B cell (primary cell): Measurements from ENCODE around the gene CNTN2. TPM values are rescaled to one million over a fixed set of nuclear protein-coding genes. Genes with fewer than 3 reads are reported as not detected.

ENCODE experiments used
- ATAC-seq: fragments of 200-7000 bp; cut with Tn5 transposase; one replicate; pipeline ENCODE4 v1.10.0; 2021; ENCODE audit warnings: low read depth, mild to moderate bottlenecking, moderate number of reproducible peaks, moderate library complexity
- CTCF ChIA-PET: fragments of 350-600 bp; sonication (Branson Sonifier 250); formaldehyde crosslinking; loops from one replicate; lab custom pipeline; 2021; ENCODE audit warnings: antibody characterized with exemption, inconsistent platforms; lab: Charles Lee
- POLR2A ChIA-PET: fragments of 350-600 bp; sonication (Branson Sonifier 250); formaldehyde crosslinking; loops from one replicate; lab custom pipeline; 2021; ENCODE audit warnings: antibody characterized with exemption; lab: Charles Lee
- DNase-seq: peaks from one replicate; pipeline ENCODE4 v3.0.0; 2013
- H2AFZ ChIP-seq: 2 replicates; pipeline ENCODE4 v1.6.1; 2012; ENCODE audit warnings: mild to moderate bottlenecking, low read depth, low read length; ENCODE audit not compliant: insufficient read depth, poor library complexity, severe bottlenecking
- H3K27ac ChIP-seq, 2 donors: 1 replicate in 1 of 2; 2 replicates in 1 of 2; pipeline ENCODE4 v1.5.1; 2012 to 2013; ENCODE audit warnings: low read length in 2 of 2, mild to moderate bottlenecking in 2 of 2, moderate library complexity in 1 of 2
- H3K27me3 ChIP-seq, 4 experiments: fragments of 200-600 bp in 1 of 4; sonication (generic) in 1 of 4; replicated peaks in 1 of 4; 1 replicate in 2 of 4; 2 replicates in 2 of 4; pipeline versions ENCODE4 v1.6.1 to v1.7.0; 2013 to 2016; ENCODE audit warnings: low read length in 3 of 4, mild to moderate bottlenecking in 2 of 4, mixed read lengths in 1 of 4, moderate library complexity in 1 of 4; ENCODE audit not compliant: insufficient read depth in 4 of 4, control insufficient read depth in 3 of 4; ENCODE audit errors: control extremely low read depth in 1 of 4
- H3K36me3 ChIP-seq, 2 experiments: replicated peaks in 1 of 2; 1 replicate in 1 of 2; 2 replicates in 1 of 2; pipeline versions ENCODE4 v1.6.1 to v1.7.1; 2013; ENCODE audit warnings: low read length in 1 of 2; ENCODE audit not compliant: insufficient read depth in 2 of 2, control insufficient read depth in 1 of 2; ENCODE audit errors: control extremely low read depth in 1 of 2, extremely low read depth in 1 of 2
- H3K4me1 ChIP-seq, 2 donors: fragments of 200-600 bp in 1 of 2; sonication (generic) in 1 of 2; 1 replicate in 1 of 2; 2 replicates in 1 of 2; pipeline versions ENCODE4 v1.5.1 to v1.6.1; 2013 to 2017; ENCODE audit warnings: low read length in 2 of 2; ENCODE audit not compliant: control insufficient read depth in 2 of 2, insufficient read depth in 2 of 2
- H3K4me2 ChIP-seq: replicated peaks from 2 replicates; pipeline ENCODE3; 2012; ENCODE audit warnings: mild to moderate bottlenecking, low read depth, low read length; ENCODE audit not compliant: poor library complexity, severe bottlenecking
- H3K4me3 ChIP-seq, 5 experiments: fragments of 200-600 bp in 1 of 5; sonication (generic) in 1 of 5; 1 replicate in 3 of 5; 2 replicates in 2 of 5; pipeline versions ENCODE4 v1.5.1 to v1.7.0; 2011 to 2016; ENCODE audit warnings: low read length in 4 of 5, mild to moderate bottlenecking in 4 of 5, low read depth in 2 of 5, control low read depth in 1 of 5, moderate library complexity in 1 of 5; ENCODE audit not compliant: insufficient read depth in 1 of 5; ENCODE audit errors: control extremely low read depth in 1 of 5, extremely low read depth in 1 of 5
- H3K79me2 ChIP-seq: fragments of 200-600 bp; sonication (generic); one replicate; pipeline ENCODE4 v1.6.0; 2016; ENCODE audit warnings: low read length; ENCODE audit not compliant: control insufficient read depth, insufficient read depth
- H3K9ac ChIP-seq: fragments of 200-600 bp; sonication (generic); 2 replicates; pipeline ENCODE4 v1.6.1; 2017; ENCODE audit warnings: mild to moderate bottlenecking, low read length, moderate library complexity
- H3K9me3 ChIP-seq, 3 donors: one replicate each; pipeline versions ENCODE4 v1.6.1 to v1.7.1; 2013; ENCODE audit warnings: low read length in 2 of 3; ENCODE audit not compliant: control insufficient read depth in 2 of 3, insufficient read depth in 1 of 3; ENCODE audit errors: control extremely low read depth in 1 of 3
- H4K20me1 ChIP-seq: 2 replicates; pipeline ENCODE4 v1.6.0; 2012; ENCODE audit warnings: mild to moderate bottlenecking, low read length; ENCODE audit not compliant: insufficient read depth, control insufficient read depth, poor library complexity, severe bottlenecking
- H3K27ac Mint-ChIP-seq: one replicate; pipeline ENCODE4 v1.8.0; 2021; ENCODE audit warnings: mixed read lengths
- H3K27me3 Mint-ChIP-seq: one replicate; pipeline ENCODE4 v1.8.0; 2021; ENCODE audit warnings: mixed read lengths
- H3K4me1 Mint-ChIP-seq: one replicate; pipeline ENCODE4 v1.8.0; 2021; ENCODE audit warnings: mixed read lengths
- H3K4me3 Mint-ChIP-seq: one replicate; pipeline ENCODE4 v1.8.0; 2021; ENCODE audit warnings: mixed read lengths
- H3K9me3 Mint-ChIP-seq: one replicate; pipeline ENCODE4 v1.8.0; 2022; ENCODE audit warnings: mixed read lengths; ENCODE audit not compliant: insufficient read depth
- EZH2 ChIP-seq: IDR thresholded peaks from 2 replicates; pipeline ENCODE4 v1.6.1; 2012; ENCODE audit warnings: borderline replicate concordance, low read depth, mild to moderate bottlenecking, moderate library complexity, low read length; ENCODE audit not compliant: insufficient read depth, poor library complexity, severe bottlenecking
- WGBS: methylation state at CpG from one replicate; pipeline ENCODE4 v1.1.5; 2013; ENCODE audit warnings: missing lambda C conversion rate; ENCODE audit not compliant: insufficient coverage; 5-methylcytosine and 5-hydroxymethylcytosine counted together
- intact Hi-C: fragments of 100-400 bp; cut with micrococcal nuclease; formaldehyde crosslinking; loops from one replicate; pipeline ENCODE4 v1.10.0; 2022
- polyA plus RNA-seq: library from polyadenylated mRNA; depleted of rRNA; stranded (reverse); fragments of >200 nt; gene quantifications from 2 replicates; pipeline ENCODE4 v1.2.3, GENCODE V29; 2012
- total RNA-seq, 2 donors: library from RNA; stranded (reverse); fragments of 120-200 nt in 1 of 2; gene quantifications; 1 replicate in 1 of 2; 2 replicates in 1 of 2; pipeline versions ENCODE4 v1.2.3 to v1.2.4, GENCODE V29; 2013 to 2022
- TF ChIP-seq, protein P1 (sequence below): fragments of 200-600 bp; IDR thresholded peaks from one replicate; pipeline ENCODE4 v1.8.0; 2022; ENCODE audit warnings: antibody characterized with exemption, mild to moderate bottlenecking

CNTN2 gene
- total and polyA plus RNA-seq, 2 donors (not counting 1 experiment from before 2014, with no cell fraction given) = not detected

GRCh38 chr1:205074084-205074483 is 31.1 kb downstream of the CNTN2 start:
- Histone ChIP-seq H2AFZ (no peak overlapping the region), H3K27me3 (no peaks in the 10 kb centered on the region), H3K27ac (no peak overlapping the region), H3K4me3 (no peak overlapping the region), H3K4me1 (no peaks in the 10 kb centered on the region), H4K20me1 (no peaks in the 10 kb centered on the region), H3K9ac (no peak overlapping the region), H3K79me2 (no peaks in the 10 kb centered on the region), H3K4me2 (no peak overlapping the region), H3K36me3 (no peaks in the 10 kb centered on the region), H3K9me3 (no peaks in the 10 kb centered on the region)
- no peak overlapping the region for H3K4me3 Mint-ChIP-seq
- intact Hi-C loops = no loop called here
- ChIA-PET CTCF (interaction anchor here (1.4 to 1.6 kb wide), 2 partner anchors 11 to 12 kb away, joined by 3 read pairs; no protein-coding TSS in a partner anchor), POLR2A (no interaction called here)
- WGBS = 97% methylated on average over 9 of the region's 11 CpGs
- H3K27me3 Mint-ChIP-seq = no peaks in the 10 kb centered on the region
- H3K4me1 Mint-ChIP-seq = no peaks in the 10 kb centered on the region
- no peak for TF ChIP-seq EZH2
- TF ChIP-seq, protein P1, sequence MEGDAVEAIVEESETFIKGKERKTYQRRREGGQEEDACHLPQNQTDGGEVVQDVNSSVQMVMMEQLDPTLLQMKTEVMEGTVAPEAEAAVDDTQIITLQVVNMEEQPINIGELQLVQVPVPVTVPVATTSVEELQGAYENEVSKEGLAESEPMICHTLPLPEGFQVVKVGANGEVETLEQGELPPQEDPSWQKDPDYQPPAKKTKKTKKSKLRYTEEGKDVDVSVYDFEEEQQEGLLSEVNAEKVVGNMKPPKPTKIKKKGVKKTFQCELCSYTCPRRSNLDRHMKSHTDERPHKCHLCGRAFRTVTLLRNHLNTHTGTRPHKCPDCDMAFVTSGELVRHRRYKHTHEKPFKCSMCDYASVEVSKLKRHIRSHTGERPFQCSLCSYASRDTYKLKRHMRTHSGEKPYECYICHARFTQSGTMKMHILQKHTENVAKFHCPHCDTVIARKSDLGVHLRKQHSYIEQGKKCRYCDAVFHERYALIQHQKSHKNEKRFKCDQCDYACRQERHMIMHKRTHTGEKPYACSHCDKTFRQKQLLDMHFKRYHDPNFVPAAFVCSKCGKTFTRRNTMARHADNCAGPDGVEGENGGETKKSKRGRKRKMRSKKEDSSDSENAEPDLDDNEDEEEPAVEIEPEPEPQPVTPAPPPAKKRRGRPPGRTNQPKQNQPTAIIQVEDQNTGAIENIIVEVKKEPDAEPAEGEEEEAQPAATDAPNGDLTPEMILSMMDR = no peak
- no peak overlapping the region for H3K27ac Mint-ChIP-seq
- no peak for ATAC-seq
- no peak for DNase-seq
- H3K9me3 Mint-ChIP-seq = no peaks in the 10 kb centered on the region

DNA sequence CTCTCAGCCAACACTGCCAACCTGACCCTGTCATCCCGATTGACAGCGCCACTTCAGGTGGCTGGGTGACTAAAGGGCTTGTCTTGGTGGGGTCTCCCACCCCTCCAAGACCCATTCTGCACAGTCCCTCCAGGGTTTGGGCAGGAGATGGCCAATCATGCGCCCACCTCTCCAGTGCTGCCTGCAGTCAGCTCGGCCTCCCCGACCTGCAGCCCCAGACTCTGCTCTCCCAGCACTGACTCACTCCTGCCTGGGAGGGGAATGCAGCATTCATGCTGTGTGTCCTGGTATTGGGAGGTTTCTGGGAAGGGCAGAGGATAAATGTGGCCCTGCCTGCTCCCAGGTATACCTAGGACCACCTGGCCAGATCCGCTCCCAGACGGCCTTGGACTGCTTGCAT is 31.5 kb downstream of the CNTN2 start:
- no peak overlapping the region for H3K27ac ChIP-seq
- Mint-ChIP-seq H3K4me3 (no peak overlapping the region), H3K27me3 (no peaks in the 10 kb centered on the region), H3K9me3 (no peaks in the 10 kb centered on the region), H3K27ac (no peak overlapping the region), H3K4me1 (no peaks in the 10 kb centered on the region)
- no peaks in the 10 kb centered on the region for H3K27me3 ChIP-seq
- ChIA-PET CTCF (interaction anchor here (1.4 to 1.6 kb wide), 2 partner anchors 12 to 13 kb away, joined by 3 read pairs; no protein-coding TSS in a partner anchor), POLR2A (no interaction called here)
- intact Hi-C loops = no loop called here
- H4K20me1 ChIP-seq = no peaks in the 10 kb centered on the region
- no peak overlapping the region for H3K9ac ChIP-seq
- 90% methylated on average over 7 of the region's 7 CpGs for WGBS
- H3K9me3 ChIP-seq = no peaks in the 10 kb centered on the region
- H3K36me3 ChIP-seq = no peaks in the 10 kb centered on the region
- no peak for TF ChIP-seq EZH2
- TF ChIP-seq, protein P1 = no peak
- no peaks in the 10 kb centered on the region for H3K4me1 ChIP-seq
- no peak for ATAC-seq
- no peak for DNase-seq
- no peak overlapping the region for H3K4me2 ChIP-seq
- H2AFZ ChIP-seq = no peak overlapping the region
- H3K4me3 ChIP-seq = no peak overlapping the region
- H3K79me2 ChIP-seq = no peaks in the 10 kb centered on the region
